ENCODE results near the gene MEG3.

The MEG3 gene

GRCh38 chr14:100895411-100895810 lies 69.5 kb downstream of the MEG3 start:
- DNase-seq (ENCODE audit: low spot score) = no peak

DNA sequence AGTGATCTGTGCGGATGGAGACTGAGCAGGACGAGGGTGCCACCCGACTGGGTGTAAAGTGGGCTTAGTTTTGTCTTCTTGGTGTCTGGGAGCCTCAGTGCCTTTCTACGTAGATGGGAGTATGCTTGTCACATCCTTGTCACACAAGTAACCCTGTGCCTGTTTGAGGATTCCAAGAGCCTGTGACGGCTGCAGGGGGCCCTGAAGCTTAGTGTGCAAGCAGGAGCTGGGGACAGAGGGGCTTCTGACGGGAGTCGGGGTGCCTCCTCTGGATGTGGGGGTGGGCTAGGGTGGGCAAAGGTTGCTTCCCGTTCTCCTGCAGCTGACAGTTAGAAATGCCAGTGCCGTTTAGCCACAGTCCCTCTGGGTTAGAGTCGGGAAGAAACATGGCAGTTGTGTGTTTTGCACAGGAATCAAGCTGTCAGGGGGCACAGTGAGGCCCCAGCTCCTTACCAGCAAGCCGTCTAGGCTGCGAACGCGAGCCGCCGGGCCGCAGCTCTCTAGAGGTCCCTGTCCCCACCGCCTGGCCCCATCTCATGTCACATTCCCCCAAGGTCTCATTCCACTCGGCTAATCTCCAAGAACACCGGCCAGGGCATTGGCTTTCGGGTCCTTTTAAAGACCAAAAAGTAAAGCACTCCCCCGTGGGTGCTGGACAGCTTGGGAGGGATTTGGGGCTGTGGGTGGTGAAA lies 70.6 kb downstream of the MEG3 start:
- no peak for DNase-seq (ENCODE audit: low spot score)

- no peak for DNase-seq (ENCODE audit: low spot score)
These were observed 72.5 kb downstream of the MEG3 start for GRCh38 chr14:100898465-100898864.

- DNase-seq (ENCODE audit: low spot score) = no peak
These were observed 73.3 kb downstream of the MEG3 start for GRCh38 chr14:100898935-100899883.

- DNase-seq (ENCODE audit: low spot score) = no peak
These were observed 74.2 kb downstream of the MEG3 start for GRCh38 chr14:100899884-100900771.

DNA sequence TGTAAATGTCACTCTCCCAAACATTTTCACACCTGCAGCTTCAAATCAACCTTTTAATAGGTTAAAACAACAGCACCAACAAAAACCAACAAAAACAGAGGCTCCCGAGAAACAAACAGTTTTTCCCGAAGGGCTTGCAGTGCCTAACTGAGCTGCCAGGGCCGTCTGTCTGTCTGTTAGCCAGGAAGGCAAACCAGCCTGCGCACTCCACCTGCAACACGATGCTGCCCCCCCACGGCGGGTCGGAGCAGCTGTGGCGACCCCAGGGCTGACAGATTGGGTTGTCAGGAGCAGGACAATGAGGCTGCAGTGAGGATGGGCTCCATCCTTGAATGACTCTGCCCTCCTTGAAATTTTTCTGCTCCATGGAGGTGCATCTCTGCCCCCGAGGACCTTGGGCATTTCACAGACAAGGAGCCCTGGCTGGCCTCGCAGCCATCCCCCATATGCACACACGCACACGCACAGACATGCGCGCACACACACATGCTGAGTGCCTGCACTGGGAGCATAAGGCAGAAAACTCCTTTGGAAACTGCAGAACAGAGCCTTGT lies 75.0 kb downstream of the MEG3 start:
- DNase-seq (ENCODE audit: low spot score) = no peak

- DNase-seq (ENCODE audit: low spot score) = no peak
These were observed 75.7 kb downstream of the MEG3 start for GRCh38 chr14:100901391-100902183.

DNA sequence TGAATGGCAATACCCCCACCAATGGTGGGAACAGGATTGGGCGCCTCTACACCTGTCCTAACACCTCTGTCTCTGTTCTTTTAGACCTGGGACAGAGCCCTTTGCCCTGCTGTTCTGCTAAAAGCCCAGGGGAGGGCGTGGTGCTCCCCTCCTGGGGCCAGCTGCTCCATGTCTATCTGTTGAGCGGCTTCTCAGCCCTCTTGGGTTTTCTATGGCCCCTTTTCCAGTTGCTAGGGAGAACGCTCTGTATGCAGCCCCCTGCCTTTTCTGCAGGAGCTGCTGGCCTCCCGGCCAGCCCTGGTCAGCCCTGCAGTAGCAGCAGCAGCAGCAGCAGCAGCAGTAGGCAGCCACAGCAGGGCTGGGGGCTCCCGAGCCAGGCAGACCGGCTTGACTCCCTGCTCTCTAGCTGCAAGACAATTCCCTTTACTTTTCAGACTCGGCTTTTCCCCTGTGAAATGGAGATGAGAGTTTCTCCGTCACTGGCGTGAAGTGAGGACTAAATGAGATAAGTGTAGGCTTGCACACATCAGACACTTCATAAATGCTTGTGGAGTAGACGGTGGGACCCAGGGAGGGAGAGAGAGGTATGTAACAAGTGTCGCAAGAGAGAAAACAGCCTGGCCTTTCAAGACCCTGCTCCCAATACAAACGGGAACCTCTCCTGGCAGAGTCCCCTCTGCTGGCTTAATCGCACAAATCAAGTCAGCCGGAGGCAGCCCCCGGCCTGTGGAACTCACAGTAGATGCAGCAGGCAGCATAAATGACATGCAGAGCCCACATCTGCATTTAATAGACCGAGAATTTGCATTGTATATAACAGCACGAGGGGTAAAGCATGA lies 76.6 kb downstream of the MEG3 start:
- DNase-seq (ENCODE audit: low spot score) = no peak

DNA sequence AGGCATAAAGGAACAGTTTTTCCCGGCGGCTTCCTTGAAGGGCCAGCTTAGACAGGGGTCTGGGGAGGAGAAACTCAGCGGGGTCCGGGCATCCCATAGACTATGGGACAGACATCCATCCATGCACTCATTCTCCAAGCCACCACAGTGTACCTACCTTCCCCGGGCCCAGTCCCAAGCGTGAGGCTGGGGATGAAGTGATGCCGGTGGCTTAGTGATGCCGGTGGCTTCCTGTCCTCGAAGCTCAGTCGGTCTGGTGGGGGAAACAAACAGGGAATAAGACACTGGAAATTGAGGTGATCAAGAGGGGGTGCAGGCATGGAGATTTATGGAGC lies 77.2 kb downstream of the MEG3 start:
- DNase-seq (ENCODE audit: low spot score) = no peak

DNA sequence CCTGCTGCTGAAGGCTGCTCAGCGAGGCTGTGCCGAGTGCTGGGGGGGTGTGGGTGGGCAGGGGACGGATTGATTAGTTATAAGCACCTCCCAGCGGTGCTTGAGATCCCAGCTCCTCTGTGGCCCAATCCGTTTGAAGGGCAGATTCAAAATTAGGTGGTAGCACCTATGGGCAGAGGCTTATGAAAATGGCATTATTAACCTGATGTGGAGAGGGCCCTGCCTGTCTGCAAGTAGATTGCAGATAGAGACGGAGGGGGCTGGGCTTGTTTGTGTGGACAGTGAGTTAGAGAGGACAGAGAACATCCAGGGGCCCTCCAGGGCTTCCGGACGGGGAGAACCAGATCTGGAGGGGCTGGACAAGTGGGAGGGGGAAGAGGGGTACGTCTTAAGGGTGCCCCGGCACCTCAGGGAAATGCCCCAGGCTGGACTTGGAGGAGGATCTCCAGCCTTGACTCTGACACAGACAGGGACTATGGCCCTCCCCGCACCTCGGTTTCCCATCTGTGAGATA lies 77.8 kb downstream of the MEG3 start, which contains the start of gene RTL1:
Gene RTL1 (minus strand): TSS at position 51 of the 514 bp plus-strand sequence. CDS start 18,934 bp downstream, outside the sequence.
- DNase-seq (ENCODE audit: low spot score) = no peak

GRCh38 chr14:100904307-100905087 lies 78.6 kb downstream of the MEG3 start:
- no peak for DNase-seq (ENCODE audit: low spot score)

- DNase-seq (ENCODE audit: low spot score) = no peak
These were observed 79.2 kb downstream of the MEG3 start for GRCh38 chr14:100905166-100905565.

DNA sequence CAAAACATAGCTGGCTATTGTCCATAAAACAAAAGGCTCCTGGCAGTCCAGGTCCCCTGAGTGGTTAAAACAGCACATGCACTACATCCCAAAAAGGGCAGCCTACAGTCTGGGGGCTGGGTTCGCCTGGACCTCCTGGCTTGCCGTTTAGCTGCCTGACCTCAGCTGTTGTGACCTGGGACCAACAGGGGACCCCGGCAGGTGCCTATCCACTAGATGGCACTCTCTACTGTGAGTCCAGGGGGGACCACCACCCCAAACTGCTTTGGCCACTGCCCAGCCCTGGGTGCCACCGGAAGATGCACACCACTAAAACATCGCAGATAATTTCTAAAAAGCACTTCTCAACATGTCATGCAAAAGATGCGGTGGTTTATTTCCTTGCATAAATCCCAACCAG lies 80.5 kb downstream of the MEG3 start:
- DNase-seq (ENCODE audit: low spot score) = no peak

- DNase-seq (ENCODE audit: low spot score) = no peak
These were observed 81.3 kb downstream of the MEG3 start for GRCh38 chr14:100907240-100907639.

GRCh38 chr14:100909439-100909838 lies 83.5 kb downstream of the MEG3 start:
- DNase-seq (ENCODE audit: low spot score) = no peak

Measured in LoVo (cell line).